Smooth muscle cell (in vitro differentiated cells): ENCODE measurements around the gene MTFMT. TPM values are rescaled to one million over a fixed set of nuclear protein-coding genes. Genes with fewer than 3 reads are reported as not detected.

Experiments
- DNase-seq: peaks from one replicate; lab custom pipeline; 2025; ENCODE audit not compliant: unreplicated experiment; lab: John Stamatoyannopoulos, UW
- H2AFZ ChIP-seq: fragments of 200-600 bp; sonication (generic); 2 replicates; pipeline ENCODE4 v1.6.0; 2016; ENCODE audit warnings: antibody characterized with exemption, low read depth, mild to moderate bottlenecking
- H3F3A ChIP-seq: fragments of 200-600 bp; sonication (generic); 2 replicates; pipeline ENCODE4 v1.6.0; 2017; ENCODE audit warnings: antibody characterized with exemption, low read depth
- H3K27ac ChIP-seq: fragments of 200-600 bp; sonication (generic); 2 replicates; pipeline ENCODE4 v1.5.1; 2016; ENCODE audit warnings: low read depth, mild to moderate bottlenecking
- H3K27me3 ChIP-seq: fragments of 200-600 bp; sonication (generic); 2 replicates; pipeline ENCODE4 v1.6.1; 2016; ENCODE audit warnings: low read depth, mild to moderate bottlenecking
- H3K36me3 ChIP-seq: fragments of 200-600 bp; sonication (generic); 2 replicates; pipeline ENCODE4 v1.5.1; 2016; ENCODE audit warnings: low read depth
- H3K4me1 ChIP-seq: fragments of 200-600 bp; sonication (generic); 2 replicates; pipeline ENCODE4 v1.5.1; 2016; ENCODE audit warnings: low read depth
- H3K4me2 ChIP-seq: fragments of 200-600 bp; sonication (generic); 2 replicates; pipeline ENCODE4 v1.6.0; 2016; ENCODE audit warnings: mild to moderate bottlenecking
- H3K4me3 ChIP-seq: fragments of 200-600 bp; sonication (generic); 2 replicates; pipeline ENCODE4 v1.5.1; 2016; ENCODE audit warnings: mild to moderate bottlenecking
- H3K79me2 ChIP-seq: fragments of 200-600 bp; sonication (generic); 2 replicates; pipeline ENCODE4 v1.6.0; 2016; ENCODE audit warnings: low read depth, mild to moderate bottlenecking
- H3K9ac ChIP-seq: fragments of 200-600 bp; sonication (generic); 2 replicates; pipeline ENCODE4 v1.6.0; 2016; ENCODE audit warnings: low read depth
- H3K9me3 ChIP-seq: fragments of 200-600 bp; sonication (generic); replicated peaks from 2 replicates; pipeline ENCODE4 v1.5.1; 2016; ENCODE audit warnings: low read depth
- H4K20me1 ChIP-seq: fragments of 200-600 bp; sonication (generic); 2 replicates; pipeline ENCODE4 v1.6.0; 2016; ENCODE audit warnings: low read depth
- WGBS: methylation state at CpG from one replicate; pipeline ENCODE4 v1.1.7; 2016; ENCODE audit warnings: low lambda C conversion rate; 5-methylcytosine and 5-hydroxymethylcytosine counted together
- polyA plus RNA-seq: library from polyadenylated mRNA; unstranded; fragments of >200 nt; fragmentation: Nextera tagmentation; extraction: Ambion mirVana; gene quantifications from 2 replicates; pipeline ENCODE4 v1.2.1, GENCODE V29; 2016
- total RNA-seq: library from RNA; depleted of rRNA; stranded (reverse); fragments of >200 nt; gene quantifications from 2 replicates; pipeline ENCODE4 v1.2.3, GENCODE V29; 2014
- TF ChIP-seq, protein P1 (sequence below): fragments of 200-600 bp; sonication (generic); IDR thresholded peaks from 2 replicates; pipeline ENCODE4 v1.5.1; 2017; ENCODE audit warnings: borderline replicate concordance, mild to moderate bottlenecking, antibody characterized with exemption; ENCODE audit not compliant: insufficient read depth, poor library complexity, severe bottlenecking

Gene MTFMT
- 16.8 and 19.9 TPM in 2 replicates for total RNA-seq
- polyA plus RNA-seq = 11.3 and 15.5 TPM in 2 replicates

DNA sequence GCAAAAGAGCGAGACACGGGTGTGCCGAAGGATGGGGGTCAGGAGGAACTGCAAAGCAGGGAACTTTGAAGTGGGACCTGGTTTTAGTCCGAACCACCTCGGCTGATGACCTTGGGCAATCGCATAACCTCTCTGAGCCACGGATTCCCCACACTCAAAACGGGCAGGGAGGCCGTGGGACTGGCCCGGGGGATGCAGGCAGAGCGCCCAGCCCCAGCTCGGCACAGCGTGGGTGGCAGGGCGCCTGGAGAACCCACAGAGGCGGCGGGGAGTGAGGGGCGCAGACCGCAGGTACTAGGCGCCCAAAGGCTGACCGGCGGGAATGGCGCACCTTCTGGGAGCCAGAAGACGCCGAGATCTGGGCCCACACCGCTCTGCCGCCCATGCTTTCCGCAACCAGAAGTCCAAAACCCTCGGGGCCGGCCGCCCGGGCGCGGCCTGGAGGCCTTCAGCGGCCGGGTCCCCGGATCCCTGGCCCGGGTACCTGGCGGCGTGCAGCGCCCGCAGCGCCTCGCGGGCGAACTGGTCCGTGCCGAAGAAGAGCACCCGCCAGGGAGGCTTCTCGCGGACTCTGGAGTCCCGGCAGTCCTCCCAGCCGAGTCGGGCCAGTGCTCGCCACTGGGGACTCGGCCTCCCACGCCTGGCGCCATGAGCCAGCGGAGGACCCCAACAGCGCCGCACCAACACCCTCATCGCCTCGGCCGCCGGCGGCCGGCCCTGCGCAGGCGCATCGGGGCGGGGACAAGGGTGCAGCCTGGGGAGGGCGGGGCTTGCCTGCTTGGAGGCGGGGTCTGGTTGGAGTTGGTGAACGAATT is at the start of gene MTFMT:
Gene MTFMT, minus strand, starts transcription at position 719 of the 815 bp plus-strand sequence. Its CDS starts 26 bp downstream, at position 693.
- H4K20me1 ChIP-seq = no peaks in the 10 kb centered on the region
- no peaks in the 10 kb centered on the region for H3F3A ChIP-seq
- peak within 1 kb of the TSS; percentile 94 for H3K4me2 ChIP-seq
- peaks cover 13% of the 10 kb centered on the region for H3K4me1 ChIP-seq
- H3K36me3 ChIP-seq = no peaks in the 10 kb centered on the region
- peak within 1 kb of the TSS; percentile 65 for H3K9ac ChIP-seq
- TF ChIP-seq, protein P1, sequence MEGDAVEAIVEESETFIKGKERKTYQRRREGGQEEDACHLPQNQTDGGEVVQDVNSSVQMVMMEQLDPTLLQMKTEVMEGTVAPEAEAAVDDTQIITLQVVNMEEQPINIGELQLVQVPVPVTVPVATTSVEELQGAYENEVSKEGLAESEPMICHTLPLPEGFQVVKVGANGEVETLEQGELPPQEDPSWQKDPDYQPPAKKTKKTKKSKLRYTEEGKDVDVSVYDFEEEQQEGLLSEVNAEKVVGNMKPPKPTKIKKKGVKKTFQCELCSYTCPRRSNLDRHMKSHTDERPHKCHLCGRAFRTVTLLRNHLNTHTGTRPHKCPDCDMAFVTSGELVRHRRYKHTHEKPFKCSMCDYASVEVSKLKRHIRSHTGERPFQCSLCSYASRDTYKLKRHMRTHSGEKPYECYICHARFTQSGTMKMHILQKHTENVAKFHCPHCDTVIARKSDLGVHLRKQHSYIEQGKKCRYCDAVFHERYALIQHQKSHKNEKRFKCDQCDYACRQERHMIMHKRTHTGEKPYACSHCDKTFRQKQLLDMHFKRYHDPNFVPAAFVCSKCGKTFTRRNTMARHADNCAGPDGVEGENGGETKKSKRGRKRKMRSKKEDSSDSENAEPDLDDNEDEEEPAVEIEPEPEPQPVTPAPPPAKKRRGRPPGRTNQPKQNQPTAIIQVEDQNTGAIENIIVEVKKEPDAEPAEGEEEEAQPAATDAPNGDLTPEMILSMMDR = no peak
- peak within 1 kb of the TSS; percentile 81 for H2AFZ ChIP-seq
- H3K79me2 ChIP-seq = peaks cover 13% of the 10 kb centered on the region
- peak; percentile 70 for DNase-seq
- H3K9me3 ChIP-seq = no peaks in the 10 kb centered on the region
- peak within 1 kb of the TSS; percentile 90 for H3K4me3 ChIP-seq
- WGBS = under 1% methylated on average over 49 of the region's 73 CpGs
- H3K27me3 ChIP-seq = no peaks in the 10 kb centered on the region
- no peak within 1 kb of the TSS for H3K27ac ChIP-seq

DNA sequence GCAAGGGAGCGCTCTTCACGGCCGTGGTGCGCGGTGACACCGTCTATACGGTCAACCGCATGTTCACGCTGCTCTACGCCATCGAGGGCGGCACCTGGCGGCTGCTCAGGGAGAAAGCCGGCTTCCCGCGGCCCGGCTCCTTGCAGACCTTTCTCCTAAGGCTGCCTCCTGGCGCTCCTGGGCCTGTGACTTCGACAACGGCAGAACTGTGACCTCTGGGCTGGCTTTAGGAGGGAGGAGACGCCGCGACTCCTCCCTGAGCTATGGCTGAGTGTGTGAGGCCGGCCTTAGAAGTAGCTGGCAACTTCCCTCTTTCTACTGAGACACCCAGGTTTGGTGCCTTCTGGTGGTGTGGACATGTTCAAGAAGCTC is 48.5 kb upstream of the MTFMT start:
- no peak overlapping the region for H3K27ac ChIP-seq
- no peak overlapping the region for H2AFZ ChIP-seq
- H3F3A ChIP-seq = no peaks in the 10 kb centered on the region
- no peaks in the 10 kb centered on the region for H3K9me3 ChIP-seq
- H4K20me1 ChIP-seq = no peaks in the 10 kb centered on the region
- no peaks in the 10 kb centered on the region for H3K36me3 ChIP-seq
- no peak overlapping the region for H3K4me3 ChIP-seq
- TF ChIP-seq, protein P1 = peak; percentile 40
- WGBS = 23% methylated on average over 24 of the region's 24 CpGs
- H3K9ac ChIP-seq = no peak overlapping the region
- peaks cover 12% of the 10 kb centered on the region for H3K4me1 ChIP-seq
- no peaks in the 10 kb centered on the region for H3K27me3 ChIP-seq
- no peak for DNase-seq
- H3K79me2 ChIP-seq = no peaks in the 10 kb centered on the region
- H3K4me2 ChIP-seq = no peak overlapping the region

DNA sequence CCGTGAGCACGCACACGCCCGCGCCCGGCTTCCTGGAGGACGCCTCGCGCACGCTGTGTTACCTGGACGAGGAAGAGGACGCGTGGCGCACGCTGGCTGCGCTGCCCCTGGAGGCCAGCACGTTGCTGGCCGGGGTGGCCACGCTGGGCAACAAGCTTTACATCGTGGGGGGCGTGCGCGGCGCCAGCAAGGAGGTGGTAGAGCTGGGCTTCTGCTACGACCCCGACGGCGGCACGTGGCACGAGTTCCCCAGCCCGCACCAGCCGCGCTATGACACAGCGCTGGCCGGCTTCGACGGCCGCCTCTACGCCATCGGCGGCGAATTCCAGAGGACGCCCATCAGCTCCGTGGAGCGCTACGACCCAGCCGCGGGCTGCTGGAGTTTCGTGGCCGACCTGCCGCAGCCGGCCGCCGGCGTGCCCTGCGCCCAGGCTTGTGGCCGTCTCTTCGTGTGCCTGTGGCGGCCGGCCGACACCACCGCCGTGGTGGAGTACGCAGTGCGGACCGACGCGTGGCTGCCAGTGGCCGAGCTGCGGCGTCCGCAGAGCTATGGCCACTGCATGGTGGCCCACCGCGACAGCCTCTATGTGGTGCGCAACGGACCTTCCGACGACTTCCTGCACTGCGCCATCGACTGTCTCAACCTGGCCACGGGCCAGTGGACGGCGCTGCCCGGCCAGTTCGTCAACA is 48.0 kb upstream of the MTFMT start:
- no peak for DNase-seq
- no peaks in the 10 kb centered on the region for H3K27me3 ChIP-seq
- no peak overlapping the region for H3K4me2 ChIP-seq
- 85% methylated on average over 67 of the region's 85 CpGs for WGBS
- TF ChIP-seq, protein P1 = no peak
- H3K9ac ChIP-seq = no peak overlapping the region
- H3K9me3 ChIP-seq = no peaks in the 10 kb centered on the region
- H3K4me3 ChIP-seq = no peak overlapping the region
- no peaks in the 10 kb centered on the region for H3F3A ChIP-seq
- H4K20me1 ChIP-seq = no peaks in the 10 kb centered on the region
- peaks cover 7% of the 10 kb centered on the region for H3K4me1 ChIP-seq
- no peaks in the 10 kb centered on the region for H3K79me2 ChIP-seq
- H3K36me3 ChIP-seq = no peaks in the 10 kb centered on the region
- H2AFZ ChIP-seq = no peak overlapping the region
- H3K27ac ChIP-seq = no peak overlapping the region
